ENCODE data around the gene MYOC.
A peak's percentile ranks its signal among the peaks of the same experiment; 100 is the strongest.

Gene MYOC

DNA sequence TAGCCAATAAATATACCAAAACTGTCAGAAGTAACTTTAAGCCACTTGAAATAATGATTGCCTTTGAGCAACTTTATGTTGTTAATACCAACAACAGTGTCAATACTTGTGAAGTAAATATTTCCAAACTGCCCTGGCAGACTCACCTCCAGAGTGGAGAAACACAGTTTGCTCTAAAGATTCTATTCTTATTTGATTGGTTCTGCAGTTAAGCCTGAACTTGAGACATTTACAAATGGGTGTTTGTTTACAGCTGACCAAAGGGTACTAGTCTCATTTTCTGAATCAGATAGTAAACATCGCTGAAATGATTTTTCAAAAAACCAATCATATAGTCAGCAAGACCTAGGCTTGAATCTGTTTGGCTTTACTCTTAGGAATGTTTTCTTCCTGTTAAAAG, 1.3 kb upstream of the MYOC start:
- H3K9me3 ChIP-seq (ENCODE audit: control extremely low read depth in 1 of 5, control insufficient read depth in 4 of 5, insufficient read depth in 2 of 5, low read depth in 1 of 5, low read length in 4 of 5) = no peaks in the 10 kb centered on the region
- H3K36me3 ChIP-seq (ENCODE audit: control insufficient read depth in 4 of 4, insufficient read depth in 4 of 4, low read length in 3 of 4) = no peaks in the 10 kb centered on the region
- peaks cover 0 to 15% (median 9%) of the 10 kb centered on the region in 4 experiments for H3K4me1 ChIP-seq (ENCODE audit: control extremely low read depth in 1 of 4, control insufficient read depth in 4 of 4, insufficient read depth in 4 of 4, low read length in 3 of 4)
- 100% methylated on average over 1 of the region's 1 CpG for WGBS (ENCODE audit: insufficient coverage)
- no peak for DNase-seq
- H3K27me3 ChIP-seq (replicated peaks in 2 of 5; ENCODE audit: control insufficient read depth in 4 of 5, insufficient read depth in 5 of 5, low read length in 4 of 5) = peaks cover 0 to 2% (median 0%) of the 10 kb centered on the region in 5 experiments
- ChIA-PET POLR2A (no interaction called here), CTCF (interaction anchor here (0.7 to 2.5 kb wide), 5 partner anchors 8 to 327 kb away, joined by 3 to 19 read pairs (median 8); no protein-coding TSS in a partner anchor)
- no peak overlapping the region for H3K4me3 ChIP-seq (ENCODE audit: control insufficient read depth in 1 of 7, extremely low read depth in 1 of 7, insufficient read depth in 4 of 7, low read depth in 2 of 7, low read length in 6 of 7)
- no peak overlapping the region for H3K27ac ChIP-seq (ENCODE audit: insufficient read depth in 1 of 2, low read depth in 1 of 2, low read length in 2 of 2, poor library complexity in 1 of 2, severe bottlenecking in 2 of 2)

DNA sequence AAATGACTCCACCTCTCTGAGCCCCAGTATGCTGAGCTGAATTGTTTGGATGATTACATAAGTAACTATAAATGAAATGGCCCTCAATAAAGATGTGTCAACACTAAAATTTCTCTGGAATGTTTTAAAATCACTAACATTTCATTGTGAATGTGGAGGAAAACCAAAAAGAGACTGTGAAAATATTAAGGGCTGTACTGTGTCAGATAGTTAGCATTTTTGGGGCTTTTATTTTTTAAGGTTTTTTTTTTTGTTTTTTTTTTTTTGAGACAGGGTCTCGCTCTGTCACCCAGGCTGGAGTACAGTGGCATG, 6.3 kb downstream of the MYOC start:
- no peak for DNase-seq
- Histone ChIP-seq H3K9me3 (ENCODE audit: control extremely low read depth in 1 of 5, control insufficient read depth in 4 of 5, insufficient read depth in 2 of 5, low read depth in 1 of 5, low read length in 4 of 5) (no peaks in the 10 kb centered on the region), H3K4me3 (ENCODE audit: control insufficient read depth in 1 of 7, extremely low read depth in 1 of 7, insufficient read depth in 4 of 7, low read depth in 2 of 7, low read length in 6 of 7) (no peak overlapping the region), H3K4me1 (ENCODE audit: control extremely low read depth in 1 of 4, control insufficient read depth in 4 of 4, insufficient read depth in 4 of 4, low read length in 3 of 4) (peaks cover 0 to 2% (median 0%) of the 10 kb centered on the region in 4 experiments), H3K27ac (ENCODE audit: insufficient read depth in 1 of 2, low read depth in 1 of 2, low read length in 2 of 2, poor library complexity in 1 of 2, severe bottlenecking in 2 of 2) (no peak overlapping the region), H3K36me3 (ENCODE audit: control insufficient read depth in 4 of 4, insufficient read depth in 4 of 4, low read length in 3 of 4) (no peaks in the 10 kb centered on the region), H3K27me3 (replicated peaks in 2 of 5; ENCODE audit: control insufficient read depth in 4 of 5, insufficient read depth in 5 of 5, low read length in 4 of 5) (no peaks in the 10 kb centered on the region)
- ChIA-PET POLR2A (no interaction called here), CTCF (interaction anchor here (0.9 to 6.1 kb wide), 10 partner anchors 8 to 341 kb away, joined by 3 to 89 read pairs (median 4); partner anchors contain the start of gene MYOCOS)
- no CpG with 5 or more reads among the region's 1 CpG for WGBS (ENCODE audit: insufficient coverage)

DNA sequence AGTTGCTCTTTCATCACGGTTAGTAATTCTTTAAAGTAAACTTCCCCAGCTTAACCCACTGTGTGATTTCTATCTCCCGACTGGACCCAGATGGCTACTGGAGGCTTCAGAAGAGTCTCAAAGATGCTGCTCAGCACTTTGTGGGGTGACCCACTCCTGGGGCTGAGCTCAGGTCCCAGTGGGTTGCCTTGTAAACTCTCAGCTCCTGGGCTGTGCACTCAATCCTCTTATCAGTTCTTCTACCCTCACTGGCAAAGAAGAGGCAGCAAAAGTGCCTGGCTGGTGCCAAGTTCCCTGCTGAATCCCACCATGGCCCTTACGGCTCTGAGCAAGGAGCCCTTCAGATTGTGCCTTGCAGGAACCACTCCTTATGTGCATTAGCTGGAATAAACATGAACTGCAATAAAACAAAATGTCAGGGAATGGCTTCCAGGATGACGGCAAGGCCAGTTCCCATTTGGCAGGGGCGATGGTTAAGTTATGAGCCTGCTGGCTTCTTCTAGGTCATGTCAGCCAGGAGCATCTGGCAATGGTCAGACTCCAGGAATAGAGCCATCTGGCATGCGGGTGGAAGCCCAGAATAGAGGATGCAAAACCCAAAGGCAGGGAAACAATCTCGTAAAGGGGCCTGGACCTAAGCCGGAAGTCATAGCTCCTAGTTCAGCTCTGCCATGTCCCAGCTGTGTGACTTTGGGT, 6.8 kb downstream of the MYOC start:
- CTCF ChIA-PET = interaction anchor here (0.9 to 6.1 kb wide), 19 partner anchors 9 to 342 kb away, joined by 3 to 89 read pairs (median 6); partner anchors contain the start of gene MYOCOS
- POLR2A ChIA-PET = no interaction called here
- WGBS (ENCODE audit: insufficient coverage) = 85% methylated on average over 8 of the region's 8 CpGs
- DNase-seq = no peak
- no peak overlapping the region for H3K4me3 ChIP-seq (ENCODE audit: control insufficient read depth in 1 of 7, extremely low read depth in 1 of 7, insufficient read depth in 4 of 7, low read depth in 2 of 7, low read length in 6 of 7)
- H3K27ac ChIP-seq (ENCODE audit: insufficient read depth in 1 of 2, low read depth in 1 of 2, low read length in 2 of 2, poor library complexity in 1 of 2, severe bottlenecking in 2 of 2) = no peak overlapping the region
- no peaks in the 10 kb centered on the region for H3K36me3 ChIP-seq (ENCODE audit: control insufficient read depth in 4 of 4, insufficient read depth in 4 of 4, low read length in 3 of 4)
- H3K27me3 ChIP-seq (replicated peaks in 2 of 5; ENCODE audit: control insufficient read depth in 4 of 5, insufficient read depth in 5 of 5, low read length in 4 of 5) = no peaks in the 10 kb centered on the region
- peaks cover 0 to 2% (median 0%) of the 10 kb centered on the region in 4 experiments for H3K4me1 ChIP-seq (ENCODE audit: control extremely low read depth in 1 of 4, control insufficient read depth in 4 of 4, insufficient read depth in 4 of 4, low read length in 3 of 4)
- H3K9me3 ChIP-seq (ENCODE audit: control extremely low read depth in 1 of 5, control insufficient read depth in 4 of 5, insufficient read depth in 2 of 5, low read depth in 1 of 5, low read length in 4 of 5) = no peaks in the 10 kb centered on the region

GRCh38 chr1:171644805-171645483, 7.5 kb downstream of the MYOC start:
- Histone ChIP-seq H3K27me3 (replicated peaks in 2 of 5; ENCODE audit: control insufficient read depth in 4 of 5, insufficient read depth in 5 of 5, low read length in 4 of 5) (no peaks in the 10 kb centered on the region), H3K27ac (ENCODE audit: insufficient read depth in 1 of 2, low read depth in 1 of 2, low read length in 2 of 2, poor library complexity in 1 of 2, severe bottlenecking in 2 of 2) (no peak overlapping the region), H3K4me1 (ENCODE audit: control extremely low read depth in 1 of 4, control insufficient read depth in 4 of 4, insufficient read depth in 4 of 4, low read length in 3 of 4) (peaks cover 0 to 2% (median 0%) of the 10 kb centered on the region in 4 experiments), H3K36me3 (ENCODE audit: control insufficient read depth in 4 of 4, insufficient read depth in 4 of 4, low read length in 3 of 4) (no peaks in the 10 kb centered on the region), H3K4me3 (ENCODE audit: control insufficient read depth in 1 of 7, extremely low read depth in 1 of 7, insufficient read depth in 4 of 7, low read depth in 2 of 7, low read length in 6 of 7) (peak overlapping the region in 2 of 7 experiments; percentile 9 to 59), H3K9me3 (ENCODE audit: control extremely low read depth in 1 of 5, control insufficient read depth in 4 of 5, insufficient read depth in 2 of 5, low read depth in 1 of 5, low read length in 4 of 5) (no peaks in the 10 kb centered on the region)
- CTCF ChIA-PET = interaction anchor here (0.6 to 6.1 kb wide), 29 partner anchors 9 to 342 kb away, joined by 3 to 89 read pairs (median 4); partner anchors contain the start of gene MYOCOS
- peak; percentile 79 to 93 (median 91) for DNase-seq
- POLR2A ChIA-PET = no interaction called here
- WGBS (ENCODE audit: insufficient coverage) = 12% methylated on average over 14 of the region's 15 CpGs

GRCh38 chr1:171643156-171643555, 9.3 kb downstream of the MYOC start:
- H3K9me3 ChIP-seq (ENCODE audit: control extremely low read depth in 1 of 5, control insufficient read depth in 4 of 5, insufficient read depth in 2 of 5, low read depth in 1 of 5, low read length in 4 of 5) = no peaks in the 10 kb centered on the region
- DNase-seq = no peak
- no peak overlapping the region for H3K27ac ChIP-seq (ENCODE audit: insufficient read depth in 1 of 2, low read depth in 1 of 2, low read length in 2 of 2, poor library complexity in 1 of 2, severe bottlenecking in 2 of 2)
- peaks cover 0 to 2% (median 0%) of the 10 kb centered on the region in 4 experiments for H3K4me1 ChIP-seq (ENCODE audit: control extremely low read depth in 1 of 4, control insufficient read depth in 4 of 4, insufficient read depth in 4 of 4, low read length in 3 of 4)
- H3K27me3 ChIP-seq (replicated peaks in 2 of 5; ENCODE audit: control insufficient read depth in 4 of 5, insufficient read depth in 5 of 5, low read length in 4 of 5) = no peaks in the 10 kb centered on the region
- ChIA-PET POLR2A (no interaction called here), CTCF (interaction anchor here (3.2 to 6.1 kb wide), 2 partner anchors 72 to 344 kb away, joined by 24 to 89 read pairs; no protein-coding TSS in a partner anchor)
- 79% methylated on average over 7 of the region's 8 CpGs for WGBS (ENCODE audit: insufficient coverage)
- H3K36me3 ChIP-seq (ENCODE audit: control insufficient read depth in 4 of 4, insufficient read depth in 4 of 4, low read length in 3 of 4) = no peaks in the 10 kb centered on the region
- H3K4me3 ChIP-seq (ENCODE audit: control insufficient read depth in 1 of 7, extremely low read depth in 1 of 7, insufficient read depth in 4 of 7, low read depth in 2 of 7, low read length in 6 of 7) = no peak overlapping the region

DNA sequence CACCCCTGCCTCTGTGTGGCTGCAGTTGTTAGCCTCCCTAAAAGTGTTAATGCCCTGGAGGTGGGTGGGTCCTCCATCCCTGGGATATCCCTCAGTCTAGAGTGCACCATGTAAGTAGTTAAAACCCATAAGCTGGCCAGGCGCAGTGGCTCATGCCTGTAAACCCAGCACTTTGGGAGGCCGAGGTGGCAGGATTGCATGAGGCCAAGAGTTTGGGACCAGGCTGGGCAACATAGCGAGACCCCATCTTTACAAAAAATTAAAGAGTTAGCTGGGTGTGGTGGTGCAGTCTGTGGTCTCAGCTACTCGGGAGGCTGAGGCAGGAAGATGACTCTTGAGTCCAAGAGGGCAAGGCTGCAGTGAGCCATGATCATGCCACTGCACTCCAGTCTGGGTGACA, 10.3 kb downstream of the MYOC start:
- no peaks in the 10 kb centered on the region for H3K27me3 ChIP-seq (replicated peaks in 2 of 5; ENCODE audit: control insufficient read depth in 4 of 5, insufficient read depth in 5 of 5, low read length in 4 of 5)
- no peak overlapping the region for H3K27ac ChIP-seq (ENCODE audit: insufficient read depth in 1 of 2, low read depth in 1 of 2, low read length in 2 of 2, poor library complexity in 1 of 2, severe bottlenecking in 2 of 2)
- 100% methylated on average over 1 of the region's 4 CpGs for WGBS (ENCODE audit: insufficient coverage)
- ChIA-PET CTCF (interaction anchor here (1.0 to 6.1 kb wide), 3 partner anchors 10 to 73 kb away, joined by 3 to 89 read pairs (median 3); partner anchors contain the start of gene MYOC), POLR2A (no interaction called here)
- peaks cover 0 to 2% (median 0%) of the 10 kb centered on the region in 4 experiments for H3K4me1 ChIP-seq (ENCODE audit: control extremely low read depth in 1 of 4, control insufficient read depth in 4 of 4, insufficient read depth in 4 of 4, low read length in 3 of 4)
- H3K36me3 ChIP-seq (ENCODE audit: control insufficient read depth in 4 of 4, insufficient read depth in 4 of 4, low read length in 3 of 4) = no peaks in the 10 kb centered on the region
- no peaks in the 10 kb centered on the region for H3K9me3 ChIP-seq (ENCODE audit: control extremely low read depth in 1 of 5, control insufficient read depth in 4 of 5, insufficient read depth in 2 of 5, low read depth in 1 of 5, low read length in 4 of 5)
- DNase-seq = no peak
- no peak overlapping the region for H3K4me3 ChIP-seq (ENCODE audit: control insufficient read depth in 1 of 7, extremely low read depth in 1 of 7, insufficient read depth in 4 of 7, low read depth in 2 of 7, low read length in 6 of 7)

Data from common myeloid progenitor, CD34-positive (primary cell).